Adrenal gland (tissue), 12 donors: ENCODE data around the gene ZNF740. TPM values are rescaled to one million over a fixed set of nuclear protein-coding genes. Genes with fewer than 3 reads are reported as not detected.
A peak's percentile ranks its signal among the peaks of the same experiment; 100 is the strongest.

Source experiments
- DNase-seq, 7 donors: peaks; one replicate each; pipeline ENCODE4 v3.0.0-alpha.2; 2019 to 2020
- H3K27ac ChIP-seq, 5 donors: fragments of 200-600 bp; sonication (generic) in 4 of 5; 1 replicate in 3 of 5; 2 replicates in 2 of 5; pipeline versions ENCODE4 v1.5.1 to v1.8.0; 2016 to 2020; ENCODE audit warnings: mild to moderate bottlenecking in 1 of 5
- H3K27me3 ChIP-seq: fragments of 200-600 bp; 2 replicates; pipeline ENCODE4 v1.8.0; 2021
- H3K36me3 ChIP-seq, 2 donors: fragments of 200-600 bp; replicated peaks in 1 of 2; 1 replicate in 1 of 2; 2 replicates in 1 of 2; pipeline versions ENCODE4 v1.5.1 to v1.8.0; 2018 to 2022
- H3K4me1 ChIP-seq, 2 donors: fragments of 200-600 bp; replicated peaks in 1 of 2; 1 replicate in 1 of 2; 2 replicates in 1 of 2; pipeline versions ENCODE4 v1.5.1 to v1.8.0; 2018 to 2021
- H3K4me3 ChIP-seq, 4 donors: fragments of 200-600 bp; sonication (generic) in 3 of 4; one replicate each; pipeline ENCODE4 v1.5.1; 2016 to 2018
- H3K9me3 ChIP-seq, 3 donors: fragments of 200-600 bp; sonication (generic) in 1 of 3; replicated peaks in 1 of 3; 1 replicate in 2 of 3; 2 replicates in 1 of 3; pipeline versions ENCODE4 v1.5.1 to v1.8.0; 2016 to 2021
- POLR2A ChIP-seq, 2 donors: fragments of 450-650 bp; IDR thresholded peaks; one replicate each; pipeline ENCODE4 v1.6.1; 2017; ENCODE audit warnings: antibody characterized with exemption in 2 of 2, mild to moderate bottlenecking in 2 of 2, moderate library complexity in 1 of 2
- WGBS, 4 donors: extraction: QIAGEN DNeasy Blood & Tissue Kit in 2 of 4; methylation state at CpG; one replicate each; pipeline versions ENCODE4 v1.1.5 to v1.1.7; 2013 to 2017; 5-methylcytosine and 5-hydroxymethylcytosine counted together
- intact Hi-C, 2 donors: fragments of 100-400 bp; cut with DNase I; formaldehyde crosslinking; loops; one replicate each; pipeline versions ENCODE4 v1.14.1 to v1.15.0; 2022 to 2023
- polyA plus RNA-seq, 3 donors: library from polyadenylated mRNA; stranded (reverse); fragments of 200-250 nt in 2 of 3; fragments of 350-450 nt in 1 of 3; fragmentation: Illumina TruSeq in 1 of 3; extraction: RNeasy Lipid Tissue Mini Kit (QIAGEN cat#74804) in 1 of 3; gene quantifications; one replicate each; pipeline ENCODE4 v1.2.3, GENCODE V29; 2013 to 2014
- total RNA-seq, 9 donors: library from RNA; depleted of rRNA in 4 of 9; stranded (reverse); fragments of >200 nt in 4 of 9; fragments of 120-200 nt in 1 of 9; fragmentation: NEBNext Ultra II Directional in 1 of 9; extraction: Animal tissue kit (Norgen Biotek cat#: 25700) in 1 of 9; gene quantifications; one replicate each; pipeline versions ENCODE4 v1.1.0 to v1.2.4, GENCODE V29; 2013 to 2023
- TF ChIP-seq, protein P1 (sequence below), 6 experiments: fragments of 450-650 bp in 4 of 6; fragments of 200-600 bp in 2 of 6; sonication (generic) in 1 of 6; IDR thresholded peaks; 1 replicate in 5 of 6; 2 replicates in 1 of 6; pipeline versions ENCODE4 v1.5.1 to v1.8.0; 2016 to 2021; ENCODE audit warnings: antibody characterized with exemption in 6 of 6, mild to moderate bottlenecking in 2 of 6, moderate library complexity in 1 of 6
- donor health status: healthy with polysubstance abuse.
- donor health status: Bipolar disorder and iron deficiency.
- donor health status: DM: yes; HTN: yes; CAD: no.
- donor health status: DM: no; HTN: no; CAD: no.
- donor health status: DM: no; HTN: no; CAD: no.
- donor health status: DM: yes; HTN: yes; CAD: no.

The ZNF740 gene
- total and polyA plus RNA-seq, 12 donors: 6.6 to 61.0 (median 14.0) TPM

- TF ChIP-seq, protein P1, sequence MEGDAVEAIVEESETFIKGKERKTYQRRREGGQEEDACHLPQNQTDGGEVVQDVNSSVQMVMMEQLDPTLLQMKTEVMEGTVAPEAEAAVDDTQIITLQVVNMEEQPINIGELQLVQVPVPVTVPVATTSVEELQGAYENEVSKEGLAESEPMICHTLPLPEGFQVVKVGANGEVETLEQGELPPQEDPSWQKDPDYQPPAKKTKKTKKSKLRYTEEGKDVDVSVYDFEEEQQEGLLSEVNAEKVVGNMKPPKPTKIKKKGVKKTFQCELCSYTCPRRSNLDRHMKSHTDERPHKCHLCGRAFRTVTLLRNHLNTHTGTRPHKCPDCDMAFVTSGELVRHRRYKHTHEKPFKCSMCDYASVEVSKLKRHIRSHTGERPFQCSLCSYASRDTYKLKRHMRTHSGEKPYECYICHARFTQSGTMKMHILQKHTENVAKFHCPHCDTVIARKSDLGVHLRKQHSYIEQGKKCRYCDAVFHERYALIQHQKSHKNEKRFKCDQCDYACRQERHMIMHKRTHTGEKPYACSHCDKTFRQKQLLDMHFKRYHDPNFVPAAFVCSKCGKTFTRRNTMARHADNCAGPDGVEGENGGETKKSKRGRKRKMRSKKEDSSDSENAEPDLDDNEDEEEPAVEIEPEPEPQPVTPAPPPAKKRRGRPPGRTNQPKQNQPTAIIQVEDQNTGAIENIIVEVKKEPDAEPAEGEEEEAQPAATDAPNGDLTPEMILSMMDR (IDR thresholded peaks at IDR 0.05): no peak
- no peak for TF ChIP-seq POLR2A (IDR thresholded peaks at IDR 0.05)
- peaks cover 0 to 3% of the 10 kb centered on the region in 2 donors for H3K36me3 ChIP-seq
- intact Hi-C loops: no loop called here
- no peak overlapping the region for H3K27ac ChIP-seq
- 80 to 89% (median 86%) methylated on average over 9 to 14 of the region's 14 CpGs for whole genome bisulfite sequencing, 4 donors
- DNase-seq: peak in 1 of 7 donors; percentile 46
- no peak overlapping the region for H3K4me3 ChIP-seq
- no peaks in the 10 kb centered on the region for H3K27me3 ChIP-seq
- H3K4me1 ChIP-seq: peaks cover 6 to 19% of the 10 kb centered on the region in 2 donors
- no peaks in the 10 kb centered on the region for H3K9me3 ChIP-seq
Measured at GRCh38 chr12:53170876-53171724, 9.4 kb upstream of the ZNF740 start.

- no peaks in the 10 kb centered on the region for H3K9me3 ChIP-seq
- TF ChIP-seq POLR2A (IDR thresholded peaks at IDR 0.05): no peak
- TF ChIP-seq, protein P1 (IDR thresholded peaks at IDR 0.05): no peak
- no peak overlapping the region for H3K4me3 ChIP-seq
- WGBS, 4 donors: 42 to 59% (median 49%) methylated on average over 10 of the region's 10 CpGs
- DNase-seq: peak; percentile 67 to 84 (median 81)
- H3K27me3 ChIP-seq: no peaks in the 10 kb centered on the region
- H3K36me3 ChIP-seq: peaks cover 0 to 3% of the 10 kb centered on the region in 2 donors
- peaks cover 6 to 19% of the 10 kb centered on the region in 2 donors for H3K4me1 ChIP-seq
- intact Hi-C loops: no loop called here
- H3K27ac ChIP-seq: no peak overlapping the region
Measured at GRCh38 chr12:53171725-53172329, 8.7 kb upstream of the ZNF740 start.

- DNase-seq: peak in 3 of 7 donors; percentile 14 to 41 (median 14)
- Histone ChIP-seq H3K36me3 (peaks cover 0 to 3% of the 10 kb centered on the region in 2 donors), H3K27ac (no peak overlapping the region), H3K9me3 (no peaks in the 10 kb centered on the region), H3K27me3 (no peaks in the 10 kb centered on the region), H3K4me1 (peaks cover 6 to 19% of the 10 kb centered on the region in 2 donors), H3K4me3 (no peak overlapping the region)
- TF ChIP-seq, protein P1 (IDR thresholded peaks at IDR 0.05): no peak
- no peak for TF ChIP-seq POLR2A (IDR thresholded peaks at IDR 0.05)
- intact Hi-C loops: no loop called here
- 89 to 95% (median 91%) methylated on average over 11 of the region's 11 CpGs for WGBS, 4 donors
Measured at GRCh38 chr12:53172352-53172751, 8.2 kb upstream of the ZNF740 start.

DNA sequence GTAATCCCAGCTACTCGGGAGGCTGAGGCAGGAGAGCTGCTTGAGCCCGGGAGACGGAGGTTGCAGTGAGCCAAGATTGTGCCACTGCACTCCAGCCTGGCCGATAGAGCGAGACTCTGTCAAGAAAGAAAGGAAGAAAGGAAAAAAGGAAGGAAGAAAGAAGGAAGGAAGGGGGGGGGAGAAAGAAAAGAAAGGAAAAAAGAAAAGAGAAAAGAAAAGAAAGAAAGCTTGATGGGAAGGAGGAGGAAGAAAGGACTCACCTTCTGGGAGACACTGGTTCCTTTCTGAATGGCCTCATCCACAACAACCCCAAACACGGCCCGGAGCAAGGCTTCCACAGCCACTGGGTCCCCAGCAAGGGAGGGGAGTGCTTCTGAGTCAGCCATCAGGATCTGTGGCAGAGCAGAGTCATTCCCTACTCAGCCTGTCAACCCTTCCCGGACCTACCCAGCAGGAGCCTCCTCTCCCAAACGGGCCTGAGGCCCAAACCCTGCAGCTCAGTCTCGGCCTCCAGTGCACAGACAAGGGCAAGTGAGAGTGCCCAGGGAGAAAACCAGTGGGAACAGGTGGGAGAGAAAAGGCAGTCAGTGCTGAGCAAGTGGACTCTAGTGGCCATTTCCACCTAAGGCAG, 7.3 kb upstream of the ZNF740 start:
- 80 to 90% (median 83%) methylated on average over 9 to 10 of the region's 10 CpGs for WGBS, 4 donors
- Histone ChIP-seq H3K36me3 (peaks cover 0 to 3% of the 10 kb centered on the region in 2 donors), H3K9me3 (no peaks in the 10 kb centered on the region), H3K27me3 (no peaks in the 10 kb centered on the region), H3K4me3 (no peak overlapping the region), H3K4me1 (peaks cover 6 to 19% of the 10 kb centered on the region in 2 donors), H3K27ac (no peak overlapping the region)
- DNase-seq: peak in 3 of 7 donors; percentile 12 to 41 (median 15)
- no peak for TF ChIP-seq POLR2A (IDR thresholded peaks at IDR 0.05)
- TF ChIP-seq, protein P1 (IDR thresholded peaks at IDR 0.05): no peak
- intact Hi-C loops: no loop called here
